Osteoblast (primary cell): ENCODE results near the gene RAI1. TPM values are rescaled to one million over a fixed set of nuclear protein-coding genes. Genes with fewer than 3 reads are reported as not detected.

Experiments used
- DNase-seq: peaks from one replicate; pipeline ENCODE4 v3.0.0; 2011; ENCODE audit warnings: low spot score, mixed read lengths; ENCODE audit not compliant: insufficient read length; ENCODE audit errors: missing footprints
- H2AFZ ChIP-seq: 2 replicates; pipeline ENCODE4 v1.6.0; 2011; ENCODE audit warnings: mild to moderate bottlenecking, low read length
- H3K27ac ChIP-seq: 2 replicates; pipeline ENCODE4 v1.5.1; 2011; ENCODE audit warnings: mild to moderate bottlenecking, low read depth, low read length, moderate library complexity
- H3K27me3 ChIP-seq: 2 replicates; pipeline ENCODE4 v1.6.0; 2012; ENCODE audit warnings: mild to moderate bottlenecking, control low read depth, inconsistent platforms, low read length, moderate library complexity; ENCODE audit not compliant: insufficient read depth
- H3K36me3 ChIP-seq: 2 replicates; pipeline ENCODE4 v1.5.1; 2011; ENCODE audit warnings: mild to moderate bottlenecking, low read length, control low read depth, moderate library complexity; ENCODE audit not compliant: insufficient read depth
- H3K4me1 ChIP-seq: 2 replicates; pipeline ENCODE4 v1.5.1; 2011; ENCODE audit warnings: mild to moderate bottlenecking, low read length, control low read depth, moderate library complexity; ENCODE audit not compliant: insufficient read depth
- H3K4me2 ChIP-seq: 2 replicates; pipeline ENCODE4 v1.6.0; 2011; ENCODE audit warnings: mild to moderate bottlenecking, low read length; ENCODE audit not compliant: insufficient read depth
- H3K4me3 ChIP-seq: fragments of 200-600 bp; sonication (generic); 3 replicates; pipeline ENCODE4 v1.5.1; 2012; ENCODE audit warnings: mild to moderate bottlenecking, low read length, inconsistent platforms; ENCODE audit not compliant: insufficient read depth
- H3K79me2 ChIP-seq: 2 replicates; pipeline ENCODE4 v1.6.0; 2012; ENCODE audit warnings: mild to moderate bottlenecking, low read length, control low read depth, inconsistent platforms; ENCODE audit not compliant: insufficient read depth
- H3K9me3 ChIP-seq: 2 replicates; pipeline ENCODE4 v1.5.1; 2011; ENCODE audit warnings: low read depth, low read length, control low read depth
- H4K20me1 ChIP-seq: 2 replicates; pipeline ENCODE4 v1.6.0; 2012; ENCODE audit warnings: mild to moderate bottlenecking, low read length, control low read depth; ENCODE audit not compliant: insufficient read depth
- total RNA-seq: library from RNA; depleted of rRNA; stranded (reverse); fragments of >200 nt; gene quantifications from 2 replicates; pipeline ENCODE4 v1.2.3, GENCODE V29; 2012
- TF ChIP-seq, protein P1 (sequence below): IDR thresholded peaks from 2 replicates; pipeline ENCODE4 v1.5.1; 2011; ENCODE audit warnings: mild to moderate bottlenecking, low read depth, low read length, moderate library complexity; ENCODE audit errors: extremely low read depth

RAI1 gene
- total RNA-seq, 1 donor = 15.6 TPM

DNA sequence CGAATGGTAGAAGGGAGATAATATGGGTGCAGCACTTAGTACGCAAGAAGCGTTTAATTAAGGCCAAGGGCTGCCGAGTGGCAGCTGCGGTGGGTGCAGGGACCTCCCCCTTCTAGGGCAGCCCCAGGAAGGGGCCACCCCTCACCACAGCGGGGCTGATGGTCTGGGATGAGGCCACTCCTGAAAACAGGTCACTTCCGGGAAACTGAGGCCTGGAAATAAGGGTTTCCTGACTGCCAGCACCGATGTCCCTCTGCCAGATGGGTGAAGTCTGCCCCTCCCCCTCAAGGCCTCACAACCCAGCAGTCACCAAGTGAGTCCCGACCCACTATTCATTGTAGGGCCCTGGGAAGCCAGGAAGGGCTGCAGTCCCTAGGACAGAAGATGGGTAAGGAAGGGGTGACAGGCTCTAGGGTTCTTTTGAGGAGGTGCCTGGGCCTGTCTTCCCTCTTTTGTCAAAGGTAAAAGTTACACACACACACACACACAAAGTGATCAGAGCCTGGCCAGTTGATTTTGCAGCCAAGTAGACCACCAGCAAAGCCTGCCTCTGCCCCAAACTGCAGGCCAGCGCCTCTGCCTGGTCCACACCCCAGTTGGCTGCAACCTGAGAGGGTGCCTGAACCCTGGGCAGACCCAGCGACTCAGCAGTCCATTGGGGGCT is 143.0 kb downstream of the RAI1 start:
- peak overlapping the region; percentile 69 for H3K4me3 ChIP-seq
- H2AFZ ChIP-seq = no peak overlapping the region
- DNase-seq = no peak
- TF ChIP-seq, protein P1, sequence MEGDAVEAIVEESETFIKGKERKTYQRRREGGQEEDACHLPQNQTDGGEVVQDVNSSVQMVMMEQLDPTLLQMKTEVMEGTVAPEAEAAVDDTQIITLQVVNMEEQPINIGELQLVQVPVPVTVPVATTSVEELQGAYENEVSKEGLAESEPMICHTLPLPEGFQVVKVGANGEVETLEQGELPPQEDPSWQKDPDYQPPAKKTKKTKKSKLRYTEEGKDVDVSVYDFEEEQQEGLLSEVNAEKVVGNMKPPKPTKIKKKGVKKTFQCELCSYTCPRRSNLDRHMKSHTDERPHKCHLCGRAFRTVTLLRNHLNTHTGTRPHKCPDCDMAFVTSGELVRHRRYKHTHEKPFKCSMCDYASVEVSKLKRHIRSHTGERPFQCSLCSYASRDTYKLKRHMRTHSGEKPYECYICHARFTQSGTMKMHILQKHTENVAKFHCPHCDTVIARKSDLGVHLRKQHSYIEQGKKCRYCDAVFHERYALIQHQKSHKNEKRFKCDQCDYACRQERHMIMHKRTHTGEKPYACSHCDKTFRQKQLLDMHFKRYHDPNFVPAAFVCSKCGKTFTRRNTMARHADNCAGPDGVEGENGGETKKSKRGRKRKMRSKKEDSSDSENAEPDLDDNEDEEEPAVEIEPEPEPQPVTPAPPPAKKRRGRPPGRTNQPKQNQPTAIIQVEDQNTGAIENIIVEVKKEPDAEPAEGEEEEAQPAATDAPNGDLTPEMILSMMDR = no peak
- H3K36me3 ChIP-seq = peaks cover 4% of the 10 kb centered on the region
- H3K27me3 ChIP-seq = no peaks in the 10 kb centered on the region
- peak overlapping the region; percentile 46 for H3K27ac ChIP-seq
- peaks cover 69% of the 10 kb centered on the region for H4K20me1 ChIP-seq
- peaks cover 39% of the 10 kb centered on the region for H3K4me1 ChIP-seq
- H3K79me2 ChIP-seq = peaks cover 50% of the 10 kb centered on the region
- H3K4me2 ChIP-seq = peak overlapping the region; percentile 64
- no peaks in the 10 kb centered on the region for H3K9me3 ChIP-seq

DNA sequence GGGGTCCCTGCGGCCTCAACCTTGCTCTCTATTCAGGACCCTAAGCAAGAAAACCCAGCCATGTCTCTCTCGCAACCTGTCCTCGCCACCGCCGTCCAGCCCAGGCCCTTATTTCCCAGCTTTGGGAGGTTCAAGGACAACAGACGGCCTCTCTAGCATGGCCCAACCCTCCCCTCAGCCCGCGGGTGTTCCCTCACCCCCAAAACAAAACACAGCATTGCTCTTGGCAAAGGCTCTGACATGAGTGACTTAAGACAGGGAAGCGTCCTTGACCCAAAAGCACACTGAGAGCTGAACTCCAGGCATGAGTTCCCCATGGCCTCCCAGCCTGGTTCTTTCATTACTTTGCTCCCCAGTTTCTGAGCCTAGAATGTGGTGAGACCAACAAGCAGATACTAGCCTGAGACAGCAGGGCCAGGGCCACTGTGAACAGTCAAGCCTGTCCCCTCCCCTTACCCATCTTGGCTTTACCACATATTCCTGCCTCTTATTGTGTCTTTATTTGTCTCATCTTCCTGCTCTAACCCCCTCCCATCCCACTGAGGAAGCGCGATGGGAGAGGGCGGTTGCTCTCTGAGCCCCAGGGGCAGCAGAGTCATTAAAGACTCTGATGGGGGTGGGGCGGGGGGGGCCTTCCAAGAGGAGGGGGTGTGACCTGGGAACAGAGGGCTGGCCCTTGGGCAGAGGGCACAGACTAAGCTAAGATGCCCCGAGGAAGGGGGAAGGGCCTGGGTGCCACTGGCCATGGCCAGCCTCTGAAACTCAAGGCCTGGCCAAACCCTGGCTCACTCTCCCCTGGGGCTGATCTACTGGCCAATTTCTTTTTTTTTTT is 143.7 kb downstream of the RAI1 start:
- peak; percentile 98 for DNase-seq
- Histone ChIP-seq H3K27ac (peak overlapping the region; percentile 51), H3K4me1 (peaks cover 33% of the 10 kb centered on the region), H3K27me3 (no peaks in the 10 kb centered on the region), H3K4me2 (peak overlapping the region; percentile 64), H3K4me3 (no peak overlapping the region), H2AFZ (no peak overlapping the region), H4K20me1 (peaks cover 68% of the 10 kb centered on the region), H3K9me3 (no peaks in the 10 kb centered on the region), H3K79me2 (peaks cover 57% of the 10 kb centered on the region), H3K36me3 (peaks cover 3% of the 10 kb centered on the region)
- TF ChIP-seq, protein P1 = no peak

DNA sequence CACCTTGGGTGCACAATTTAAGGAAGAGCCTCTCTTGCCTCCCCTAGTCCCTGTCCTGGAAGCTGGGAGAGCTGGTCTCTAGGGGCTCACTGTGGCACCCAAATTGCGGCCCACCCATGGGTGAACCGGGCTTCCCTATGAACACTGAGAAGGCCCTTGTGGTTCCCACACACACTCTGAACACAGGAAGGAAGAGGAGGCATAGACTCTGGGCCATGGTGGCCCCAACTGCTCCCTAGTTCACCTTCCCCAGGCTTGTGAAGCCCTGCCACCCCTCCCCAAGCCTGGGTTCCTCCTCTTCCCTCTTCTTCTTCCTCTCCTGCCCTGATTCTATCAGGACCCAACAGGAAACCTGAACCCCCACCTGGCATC is 145.1 kb downstream of the RAI1 start:
- peaks cover 60% of the 10 kb centered on the region for H3K79me2 ChIP-seq

More for the DNA sequence above, 145.1 kb downstream of the RAI1 start:
- no peaks in the 10 kb centered on the region for H3K27me3 ChIP-seq
- no peak overlapping the region for H3K4me3 ChIP-seq
- H3K4me2 ChIP-seq = no peak overlapping the region
- DNase-seq = no peak
- no peaks in the 10 kb centered on the region for H3K36me3 ChIP-seq
- no peak overlapping the region for H3K27ac ChIP-seq
- peaks cover 31% of the 10 kb centered on the region for H3K4me1 ChIP-seq
- TF ChIP-seq, protein P1 = no peak
- H4K20me1 ChIP-seq = peaks cover 67% of the 10 kb centered on the region
- no peak overlapping the region for H2AFZ ChIP-seq
- H3K9me3 ChIP-seq = no peaks in the 10 kb centered on the region
